Measurements from ENCODE around the gene PKD1L1.
A peak's percentile ranks its signal among the peaks of the same experiment; 100 is the strongest.

The PKD1L1 gene

DNA sequence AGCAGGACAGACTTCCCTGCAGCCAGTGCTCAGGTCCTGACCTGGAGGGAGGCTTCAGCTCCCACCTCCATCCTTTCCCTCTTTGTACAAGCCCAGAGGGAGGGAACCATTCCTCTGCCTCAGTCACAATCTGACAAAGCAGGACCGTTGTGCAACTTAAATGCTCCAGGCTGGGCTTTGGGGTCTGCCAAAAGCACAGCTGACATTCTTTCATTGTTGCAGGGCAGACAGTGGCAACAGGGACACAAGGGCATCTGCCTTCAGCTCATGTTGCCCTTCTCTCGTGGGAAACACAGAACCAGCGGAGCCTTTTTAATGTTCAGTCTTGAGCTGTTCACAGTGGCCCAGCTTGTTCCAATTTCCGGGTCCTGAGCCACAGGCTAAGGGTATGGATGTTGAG lies 210.7 kb downstream of the PKD1L1 start:
- Histone ChIP-seq H3K4me3 (ENCODE audit: low read depth, low read length) (no peak overlapping the region), H3K9me3 (ENCODE audit: control insufficient read depth, insufficient read depth, low read depth, low read length) (no peaks in the 10 kb centered on the region), H3K27ac (ENCODE audit: extremely low read depth, low read depth, low read length) (no peak overlapping the region), H3K36me3 (ENCODE audit: control insufficient read depth in 2 of 2, insufficient read depth in 1 of 2, low read length in 2 of 2) (no peaks in the 10 kb centered on the region), H3K4me1 (ENCODE audit: control insufficient read depth, insufficient read depth, low read length) (no peaks in the 10 kb centered on the region)
- ChIA-PET CTCF (interaction anchor here (1.5 kb wide), 1 partner anchor 471 kb away, joined by 3 read pairs; no protein-coding TSS in a partner anchor), POLR2A (no interaction called here)
- TF ChIP-seq ZBTB7A (tag by site-specific recombination; IDR thresholded peaks at IDR 0.05; ENCODE audit: low read depth) (no peak), SCRT1 (tag by site-specific recombination; IDR thresholded peaks at IDR 0.05; ENCODE audit: borderline replicate concordance) (no peak), SETDB1 (IDR thresholded peaks at IDR 0.05; ENCODE audit: insufficient read length, low read length) (no peak), SALL2 (tag by site-specific recombination; IDR thresholded peaks at IDR 0.05; ENCODE audit: borderline replicate concordance) (no peak), ZNF19 (tag by site-specific recombination; IDR thresholded peaks at IDR 0.05; ENCODE audit: low read depth) (no peak), OVOL3 (tag by site-specific recombination; IDR thresholded peaks at IDR 0.05) (no peak), ZNF701 (tag by site-specific recombination; IDR thresholded peaks at IDR 0.05) (no peak), ZNF211 (tag by site-specific recombination; IDR thresholded peaks at IDR 0.05; ENCODE audit: low read depth) (no peak), ZNF16 (tag by site-specific recombination; IDR thresholded peaks at IDR 0.05; ENCODE audit: low read depth) (no peak), ZBTB21 (tag by site-specific recombination; IDR thresholded peaks at IDR 0.05) (no peak)
- TF ChIP-seq, protein P1, sequence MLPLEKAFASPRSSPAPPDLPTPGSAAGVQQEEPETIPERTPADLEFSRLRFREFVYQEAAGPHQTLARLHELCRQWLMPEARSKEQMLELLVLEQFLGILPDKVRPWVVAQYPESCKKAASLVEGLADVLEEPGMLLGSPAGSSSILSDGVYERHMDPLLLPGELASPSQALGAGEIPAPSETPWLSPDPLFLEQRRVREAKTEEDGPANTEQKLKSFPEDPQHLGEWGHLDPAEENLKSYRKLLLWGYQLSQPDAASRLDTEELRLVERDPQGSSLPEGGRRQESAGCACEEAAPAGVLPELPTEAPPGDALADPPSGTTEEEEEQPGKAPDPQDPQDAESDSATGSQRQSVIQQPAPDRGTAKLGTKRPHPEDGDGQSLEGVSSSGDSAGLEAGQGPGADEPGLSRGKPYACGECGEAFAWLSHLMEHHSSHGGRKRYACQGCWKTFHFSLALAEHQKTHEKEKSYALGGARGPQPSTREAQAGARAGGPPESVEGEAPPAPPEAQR (tag by site-specific recombination; IDR thresholded peaks at IDR 0.05) = no peak
- TF ChIP-seq, protein P2, sequence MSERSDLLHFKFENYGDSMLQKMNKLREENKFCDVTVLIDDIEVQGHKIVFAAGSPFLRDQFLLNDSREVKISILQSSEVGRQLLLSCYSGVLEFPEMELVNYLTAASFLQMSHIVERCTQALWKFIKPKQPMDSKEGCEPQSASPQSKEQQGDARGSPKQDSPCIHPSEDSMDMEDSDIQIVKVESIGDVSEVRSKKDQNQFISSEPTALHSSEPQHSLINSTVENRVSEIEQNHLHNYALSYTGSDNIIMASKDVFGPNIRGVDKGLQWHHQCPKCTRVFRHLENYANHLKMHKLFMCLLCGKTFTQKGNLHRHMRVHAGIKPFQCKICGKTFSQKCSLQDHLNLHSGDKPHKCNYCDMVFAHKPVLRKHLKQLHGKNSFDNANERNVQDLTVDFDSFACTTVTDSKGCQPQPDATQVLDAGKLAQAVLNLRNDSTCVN (tag by site-specific recombination; optimal IDR thresholded peaks at IDR 0.05) = no peak
- TF ChIP-seq, protein P3, sequence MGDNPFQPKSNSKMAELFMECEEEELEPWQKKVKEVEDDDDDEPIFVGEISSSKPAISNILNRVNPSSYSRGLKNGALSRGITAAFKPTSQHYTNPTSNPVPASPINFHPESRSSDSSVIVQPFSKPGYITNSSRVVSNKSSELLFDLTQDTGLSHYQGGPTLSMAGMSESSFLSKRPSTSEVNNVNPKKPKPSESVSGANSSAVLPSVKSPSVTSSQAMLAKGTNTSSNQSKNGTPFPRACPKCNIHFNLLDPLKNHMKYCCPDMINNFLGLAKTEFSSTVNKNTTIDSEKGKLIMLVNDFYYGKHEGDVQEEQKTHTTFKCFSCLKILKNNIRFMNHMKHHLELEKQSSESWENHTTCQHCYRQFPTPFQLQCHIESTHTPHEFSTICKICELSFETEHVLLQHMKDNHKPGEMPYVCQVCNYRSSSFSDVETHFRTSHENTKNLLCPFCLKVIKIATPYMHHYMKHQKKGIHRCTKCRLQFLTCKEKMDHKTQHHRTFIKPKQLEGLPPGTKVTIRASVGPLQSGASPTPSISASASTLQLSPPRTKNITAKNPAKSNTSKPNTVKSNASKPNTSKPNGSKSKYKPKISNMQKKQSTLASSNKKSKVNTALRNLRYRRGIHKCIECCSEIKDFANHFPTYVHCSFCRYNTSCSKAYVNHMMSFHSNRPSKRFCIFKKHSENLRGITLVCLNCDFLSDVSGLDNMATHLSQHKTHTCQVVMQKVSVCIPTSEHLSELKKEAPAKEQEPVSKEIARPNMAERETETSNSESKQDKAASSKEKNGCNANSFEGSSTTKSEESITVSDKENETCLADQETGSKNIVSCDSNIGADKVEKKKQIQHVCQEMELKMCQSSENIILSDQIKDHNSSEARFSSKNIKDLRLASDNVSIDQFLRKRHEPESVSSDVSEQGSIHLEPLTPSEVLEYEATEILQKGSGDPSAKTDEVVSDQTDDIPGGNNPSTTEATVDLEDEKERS (tag by site-specific recombination; IDR thresholded peaks at IDR 0.05) = no peak
- TF ChIP-seq, protein P4, sequence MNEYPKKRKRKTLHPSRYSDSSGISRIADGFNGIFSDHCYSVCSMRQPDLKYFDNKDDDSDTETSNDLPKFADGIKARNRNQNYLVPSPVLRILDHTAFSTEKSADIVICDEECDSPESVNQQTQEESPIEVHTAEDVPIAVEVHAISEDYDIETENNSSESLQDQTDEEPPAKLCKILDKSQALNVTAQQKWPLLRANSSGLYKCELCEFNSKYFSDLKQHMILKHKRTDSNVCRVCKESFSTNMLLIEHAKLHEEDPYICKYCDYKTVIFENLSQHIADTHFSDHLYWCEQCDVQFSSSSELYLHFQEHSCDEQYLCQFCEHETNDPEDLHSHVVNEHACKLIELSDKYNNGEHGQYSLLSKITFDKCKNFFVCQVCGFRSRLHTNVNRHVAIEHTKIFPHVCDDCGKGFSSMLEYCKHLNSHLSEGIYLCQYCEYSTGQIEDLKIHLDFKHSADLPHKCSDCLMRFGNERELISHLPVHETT (tag by site-specific recombination; IDR thresholded peaks at IDR 0.05) = no peak

DNA sequence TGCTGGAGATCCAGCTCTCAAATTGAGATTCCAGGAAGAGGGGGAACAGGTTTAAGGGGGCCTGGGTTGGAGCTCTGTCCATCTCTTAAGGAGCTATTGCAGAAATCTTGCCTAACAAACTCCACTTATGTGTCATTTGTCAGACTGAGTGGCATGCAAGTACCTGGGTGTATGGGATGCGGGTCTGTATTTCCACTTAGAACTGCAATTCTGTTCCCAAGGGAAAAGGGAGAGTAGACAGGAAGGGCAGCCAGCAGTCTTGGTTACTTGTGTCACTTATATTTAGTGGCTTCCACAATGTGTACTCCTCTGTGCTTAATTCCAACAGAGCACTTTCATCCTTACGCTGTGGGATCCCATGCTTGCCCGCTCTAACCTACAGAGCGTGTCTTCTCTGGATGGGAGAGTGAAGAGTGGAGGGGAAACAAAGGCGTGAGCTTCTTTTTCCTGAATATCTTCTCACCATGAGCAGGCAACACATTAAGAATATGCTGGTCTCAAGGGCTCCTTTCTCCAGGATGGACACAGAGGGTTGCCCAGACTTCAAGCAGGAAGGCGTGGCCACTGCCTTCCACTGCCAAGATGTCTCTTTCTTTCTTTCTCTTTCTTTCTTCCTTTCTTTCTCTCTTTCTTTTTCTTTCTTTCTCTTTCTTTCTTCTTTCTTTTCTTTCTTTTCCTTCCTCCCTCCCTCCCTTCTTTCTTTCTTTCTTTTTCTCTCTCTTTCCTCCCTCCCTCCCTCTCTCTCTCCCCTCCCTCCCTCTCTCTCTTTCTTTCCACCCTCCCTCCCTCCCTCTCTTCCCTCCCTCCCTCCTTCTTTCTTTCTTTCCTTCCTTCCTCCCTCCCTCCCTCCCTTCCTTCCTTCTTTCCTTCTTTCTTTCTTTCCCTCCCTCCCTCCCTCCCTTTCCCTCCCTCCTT lies 212.6 kb downstream of the PKD1L1 start:
- ChIA-PET POLR2A (no interaction called here), CTCF (no interaction called here)
- TF ChIP-seq ZNF776 (tag by site-specific recombination; IDR thresholded peaks at IDR 0.05; ENCODE audit: borderline replicate concordance) = no peak
- TF ChIP-seq ZNF366 (tag by site-specific recombination; conservative IDR thresholded peaks at IDR 0.05) = 0 out of 2 replicates have a peak, but pooled peaks have one; percentile 27
- no peak for TF ChIP-seq ZNF155 (tag by site-specific recombination; IDR thresholded peaks at IDR 0.05)
- no peaks in the 10 kb centered on the region for H3K36me3 ChIP-seq (ENCODE audit: control insufficient read depth in 2 of 2, insufficient read depth in 1 of 2, low read length in 2 of 2)
- H3K9me3 ChIP-seq (ENCODE audit: control insufficient read depth, insufficient read depth, low read depth, low read length) = no peaks in the 10 kb centered on the region
- no peak overlapping the region for H3K4me3 ChIP-seq (ENCODE audit: low read depth, low read length)
- no peak overlapping the region for H3K27ac ChIP-seq (ENCODE audit: extremely low read depth, low read depth, low read length)
- H3K4me1 ChIP-seq (ENCODE audit: control insufficient read depth, insufficient read depth, low read length) = no peaks in the 10 kb centered on the region

All from HEK293 (cell line).